Renal pelvis (tissue), 4 donors: ENCODE measurements around the gene F12. TPM values are rescaled to one million over a fixed set of nuclear protein-coding genes. Genes with fewer than 3 reads are reported as not detected.
"Not testable (repeated sequence)": the region's sequence is repeated elsewhere in the genome, so short reads cannot be mapped to it uniquely, and the experiment has no call there.

Experiments
- DNase-seq: peaks from one replicate; pipeline ENCODE4 v3.0.0-alpha.2; 2013
- polyA plus RNA-seq, 3 donors: library from polyadenylated mRNA; unstranded; fragments of 120-200 nt; gene quantifications; one replicate each; pipeline ENCODE4 v1.2.1, GENCODE V29; 2013; ENCODE audit not compliant: insufficient read length in 3 of 3

The F12 gene
- polyA plus RNA-seq, 3 donors: 9.1 to 22.1 (median 20.7) TPM

- DNase-seq: no peak
Observed at GRCh38 chr5:177369645-177370440, 39.5 kb downstream of the F12 start.

GRCh38 chr5:177368869-177369644 lies 40.3 kb downstream of the F12 start:
- DNase-seq: no peak

GRCh38 chr5:177367981-177368868 lies 41.1 kb downstream of the F12 start:
- DNase-seq: no peak

GRCh38 chr5:177367323-177367848 lies 42.0 kb downstream of the F12 start:
- no peak for DNase-seq

DNA sequence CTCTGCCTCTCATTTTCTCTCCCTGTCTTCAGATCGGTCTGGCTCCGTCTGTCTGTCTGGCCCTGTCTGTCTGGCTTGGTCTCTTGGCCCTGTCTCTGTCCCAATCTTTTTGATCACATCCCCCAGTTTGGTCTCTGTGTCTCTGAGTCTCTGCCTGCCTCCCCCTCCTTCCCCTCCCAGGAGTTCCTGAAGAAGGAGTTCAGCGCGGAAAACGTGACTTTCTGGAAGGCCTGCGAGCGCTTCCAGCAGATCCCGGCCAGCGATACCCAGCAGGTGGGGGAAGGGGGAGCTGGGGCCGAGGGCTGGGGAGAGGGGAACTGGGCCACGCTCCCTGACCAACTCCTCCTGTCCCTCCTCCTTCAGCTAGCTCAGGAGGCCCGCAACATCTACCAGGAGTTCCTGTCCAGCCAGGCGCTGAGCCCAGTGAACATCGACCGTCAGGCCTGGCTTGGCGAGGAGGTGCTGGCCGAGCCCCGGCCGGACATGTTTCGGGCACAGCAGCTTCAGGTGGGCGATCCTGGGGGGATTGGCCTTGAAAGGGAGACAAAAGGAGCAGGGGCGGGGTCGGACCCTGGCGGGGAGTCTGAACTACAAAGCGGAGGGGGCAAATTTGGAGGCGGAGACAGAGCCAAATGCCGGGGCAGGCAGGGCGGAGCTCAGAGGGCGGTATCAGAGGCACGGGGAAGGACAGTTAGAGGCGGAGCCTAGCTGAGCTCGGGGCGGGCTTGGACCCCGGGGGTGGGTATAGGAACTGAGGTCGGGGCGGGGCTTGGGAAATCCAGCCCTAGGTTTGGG lies 42.6 kb downstream of the F12 start:
- DNase-seq: peak; percentile 90

DNA sequence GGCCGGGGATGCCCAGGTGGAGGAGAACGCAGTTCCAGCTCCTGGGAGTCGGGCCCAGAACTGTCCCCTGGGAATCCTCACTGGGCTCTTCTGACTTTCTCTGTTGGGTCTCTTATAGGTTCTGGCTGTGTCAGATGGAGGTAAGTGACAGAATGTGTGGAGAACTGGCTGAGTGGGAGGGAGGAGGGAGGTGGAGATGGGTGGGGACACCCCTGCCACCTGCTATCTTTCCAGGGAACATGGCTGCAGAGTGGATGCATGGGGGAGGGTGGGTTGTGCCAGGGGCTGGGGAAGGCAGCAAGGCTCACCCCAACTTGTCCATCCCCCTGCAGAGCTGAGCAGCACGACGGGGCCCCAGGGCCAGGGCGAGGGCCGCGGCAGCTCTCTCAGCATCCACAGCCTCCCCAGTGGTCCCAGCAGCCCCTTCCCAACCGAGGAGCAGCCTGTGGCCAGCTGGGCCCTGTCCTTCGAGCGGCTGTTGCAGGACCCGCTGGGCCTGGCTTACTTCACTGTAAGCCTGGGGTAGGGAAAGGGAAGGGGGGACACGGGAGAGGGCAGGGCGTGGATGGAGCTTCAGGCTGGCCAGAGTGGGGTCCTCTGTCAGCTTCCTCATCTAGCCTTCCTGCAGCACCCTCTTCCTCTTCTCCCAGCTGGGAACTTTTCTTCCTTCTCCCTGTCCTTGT lies 43.4 kb downstream of the F12 start:
- no peak for DNase-seq

DNA sequence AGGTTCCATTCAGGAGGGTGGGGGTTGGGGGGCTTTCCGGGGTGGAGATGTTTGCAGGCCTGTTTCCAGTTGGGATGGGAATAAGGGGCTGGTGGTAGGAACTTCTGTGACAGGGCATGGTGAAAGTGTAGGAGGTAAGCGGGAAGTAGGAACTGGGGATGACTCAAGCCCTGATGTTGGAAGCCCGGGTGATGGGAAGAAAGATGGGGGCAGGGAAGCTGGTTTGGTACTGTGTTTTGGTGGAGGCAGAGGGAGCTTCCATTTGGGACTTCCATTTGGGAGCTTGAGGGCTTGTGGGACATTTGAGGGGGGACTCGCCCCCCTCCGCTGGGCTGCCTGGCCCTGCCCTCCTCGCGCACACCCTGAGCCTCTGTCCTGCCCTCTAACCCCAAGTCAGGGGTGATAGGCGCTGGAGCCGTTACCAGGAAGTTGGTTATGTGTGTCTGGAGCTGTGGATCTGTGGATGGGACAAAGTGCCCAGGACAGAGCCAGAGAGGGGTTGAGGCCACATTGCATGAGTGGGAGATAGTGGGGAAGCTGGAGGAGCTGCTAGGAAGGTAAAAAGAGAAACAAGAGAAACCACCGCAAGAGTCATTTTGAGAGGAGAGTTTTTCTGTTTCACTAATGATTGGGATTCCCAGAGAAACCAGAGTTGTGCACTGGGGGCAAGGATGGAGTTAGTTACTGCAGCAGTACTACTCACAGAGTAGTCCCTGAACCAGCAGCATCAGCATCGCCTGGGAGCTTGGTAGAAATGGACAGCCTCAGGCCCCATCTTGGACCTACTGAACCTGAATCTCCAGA lies 45.0 kb downstream of the F12 start:
- no peak for DNase-seq

DNA sequence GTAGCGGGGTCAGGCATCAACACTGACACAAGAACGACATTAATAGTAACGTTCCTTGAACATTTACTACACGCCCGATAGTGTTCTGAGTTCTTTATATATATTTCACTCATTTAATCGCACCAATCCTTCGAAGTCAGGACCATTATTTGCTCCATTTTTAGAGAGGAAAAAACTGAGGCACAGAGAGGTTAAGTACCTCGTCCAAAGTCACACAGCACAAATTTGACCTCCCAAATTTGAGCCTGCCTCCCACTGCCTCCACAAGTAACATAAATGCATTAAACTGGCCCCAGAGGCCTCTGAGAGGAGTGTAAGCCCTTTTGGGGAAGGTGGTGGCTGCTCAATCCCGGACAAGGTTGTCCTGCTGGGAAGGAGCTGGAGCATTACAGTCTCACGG lies 45.8 kb downstream of the F12 start:
- DNase-seq: no peak

DNA sequence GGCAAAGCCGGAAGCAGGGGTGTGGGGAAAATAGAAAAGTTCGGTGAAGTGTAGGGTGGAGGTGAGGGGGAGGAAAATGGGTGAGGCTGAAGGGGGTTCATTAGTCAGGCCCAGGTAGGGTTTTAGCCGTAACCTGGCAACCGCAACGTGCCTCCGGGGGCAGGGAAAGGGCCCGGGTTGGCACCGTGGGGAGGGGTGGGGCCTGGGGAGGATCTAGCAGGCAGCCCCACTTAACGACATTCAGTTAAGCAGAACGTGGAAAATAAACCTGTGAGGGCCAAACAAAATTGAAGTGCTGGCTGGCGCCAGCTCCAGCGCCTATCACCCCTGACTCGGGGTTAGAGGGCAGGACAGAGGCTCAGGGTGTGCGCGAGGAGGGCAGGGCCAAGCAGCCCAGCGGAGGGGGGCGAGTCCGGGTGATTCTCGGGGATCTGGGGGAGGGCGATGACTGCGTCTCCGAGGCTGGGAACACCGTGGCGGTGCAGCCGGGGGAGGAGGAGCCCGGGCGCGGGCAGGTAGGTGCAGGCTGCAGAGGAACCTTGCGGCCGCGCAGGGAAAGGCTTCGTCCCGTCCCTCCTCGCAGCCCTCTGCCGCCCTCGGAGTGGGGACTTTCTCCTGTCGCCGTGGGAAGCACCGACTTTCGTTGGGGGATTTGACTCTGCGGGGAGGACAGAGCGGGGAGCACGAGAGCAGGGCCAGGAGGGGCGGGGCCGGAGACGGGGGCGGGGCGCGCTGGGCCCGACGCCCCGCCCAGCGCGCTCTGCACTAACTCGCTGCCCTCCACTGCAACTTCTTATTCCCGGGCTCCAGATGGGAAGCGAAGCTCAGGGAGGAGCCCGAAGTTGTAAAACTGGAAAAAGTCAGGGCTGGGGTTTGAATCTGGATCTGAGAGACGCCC lies 46.5 kb downstream of the F12 start:
- DNase-seq: no peak

GRCh38 chr5:177362292-177362609 lies 47.1 kb downstream of the F12 start:
- no peak for DNase-seq

DNA sequence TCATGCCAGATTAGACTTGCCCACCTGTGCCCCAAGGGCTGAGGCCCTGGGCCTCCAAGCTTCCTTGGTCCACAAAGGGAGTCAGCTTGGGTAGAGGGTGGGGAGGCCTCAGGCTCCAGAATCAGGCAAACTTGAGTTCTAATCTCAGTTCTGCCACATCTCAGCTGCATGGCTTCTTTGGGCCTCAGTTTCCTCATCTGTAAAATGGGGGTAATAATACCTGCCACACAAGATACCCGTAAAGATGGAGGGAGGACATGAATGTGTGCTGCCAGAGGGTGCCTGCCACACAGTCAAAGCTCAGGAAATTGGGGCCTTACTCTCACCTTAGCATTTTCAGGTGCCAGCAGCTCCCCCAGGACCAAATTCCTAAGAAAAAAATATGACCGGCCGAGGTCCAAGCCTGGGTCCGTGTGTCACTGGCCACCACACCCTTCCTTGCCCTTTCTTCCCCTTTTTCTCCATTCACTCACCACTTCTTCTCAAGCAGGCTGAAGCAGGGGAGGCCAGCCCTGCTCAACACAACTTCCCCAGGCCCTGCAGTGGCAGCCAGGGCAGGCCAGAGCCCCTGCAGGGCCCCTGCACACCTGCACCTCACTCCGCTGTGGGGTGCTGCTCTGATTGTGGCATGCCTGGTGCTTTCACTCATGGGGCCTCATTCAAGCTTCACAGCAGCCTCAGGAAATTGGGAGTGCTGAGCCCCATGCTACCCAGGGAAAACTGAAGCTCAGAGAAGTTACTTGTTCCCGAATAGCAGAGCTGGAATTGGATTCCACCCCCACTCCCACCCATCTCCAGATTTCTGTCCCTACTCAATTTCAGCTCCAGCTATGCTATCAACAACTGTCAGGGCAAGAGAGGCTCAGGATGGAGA lies 47.7 kb downstream of the F12 start:
- DNase-seq: no peak

DNA sequence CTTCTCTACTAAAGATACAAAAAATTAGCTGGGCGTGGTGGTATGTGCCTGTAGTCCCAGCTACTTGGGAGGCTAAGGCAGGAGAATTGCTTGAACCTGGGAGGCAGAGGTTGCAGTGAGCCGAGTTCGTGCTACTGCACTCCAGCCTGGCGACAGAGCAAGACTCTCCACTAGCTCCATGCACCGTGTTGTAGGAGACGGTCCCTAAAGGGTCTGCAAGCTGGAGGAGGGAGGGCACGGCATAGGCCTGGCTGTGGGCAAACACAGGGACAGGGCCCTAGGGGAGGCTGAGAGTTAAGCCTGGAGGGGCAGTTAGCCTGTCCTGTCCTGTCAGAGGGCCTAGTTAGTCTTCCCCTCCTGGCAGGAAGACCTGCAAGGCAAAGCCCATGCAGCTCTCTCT lies 48.6 kb downstream of the F12 start:
- not testable (repeated sequence) for DNase-seq

DNA sequence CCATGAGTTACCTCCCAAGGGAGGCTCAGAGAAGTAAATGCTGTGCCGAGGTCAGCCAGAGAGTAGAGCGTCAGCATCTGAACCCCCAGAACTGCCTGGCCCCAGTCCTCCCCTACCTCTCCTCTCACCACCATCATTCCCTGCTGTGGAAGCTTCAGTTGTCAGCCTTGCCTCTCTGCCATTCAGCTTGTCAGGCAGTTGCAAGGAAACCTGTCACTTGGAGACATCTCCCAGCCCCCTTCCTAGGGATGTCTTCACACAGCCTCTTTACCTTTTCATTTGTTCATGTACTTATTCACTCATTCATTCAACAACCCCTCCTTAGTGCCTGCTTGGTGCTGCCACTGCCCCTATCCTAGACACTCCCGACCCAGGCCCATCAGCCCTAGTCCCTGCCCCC lies 49.5 kb downstream of the F12 start:
- no peak for DNase-seq

GRCh38 chr5:177359451-177359851 lies 49.9 kb downstream of the F12 start:
- DNase-seq: no peak

GRCh38 chr5:177358370-177358819 lies 51.0 kb downstream of the F12 start:
- DNase-seq: no peak

DNA sequence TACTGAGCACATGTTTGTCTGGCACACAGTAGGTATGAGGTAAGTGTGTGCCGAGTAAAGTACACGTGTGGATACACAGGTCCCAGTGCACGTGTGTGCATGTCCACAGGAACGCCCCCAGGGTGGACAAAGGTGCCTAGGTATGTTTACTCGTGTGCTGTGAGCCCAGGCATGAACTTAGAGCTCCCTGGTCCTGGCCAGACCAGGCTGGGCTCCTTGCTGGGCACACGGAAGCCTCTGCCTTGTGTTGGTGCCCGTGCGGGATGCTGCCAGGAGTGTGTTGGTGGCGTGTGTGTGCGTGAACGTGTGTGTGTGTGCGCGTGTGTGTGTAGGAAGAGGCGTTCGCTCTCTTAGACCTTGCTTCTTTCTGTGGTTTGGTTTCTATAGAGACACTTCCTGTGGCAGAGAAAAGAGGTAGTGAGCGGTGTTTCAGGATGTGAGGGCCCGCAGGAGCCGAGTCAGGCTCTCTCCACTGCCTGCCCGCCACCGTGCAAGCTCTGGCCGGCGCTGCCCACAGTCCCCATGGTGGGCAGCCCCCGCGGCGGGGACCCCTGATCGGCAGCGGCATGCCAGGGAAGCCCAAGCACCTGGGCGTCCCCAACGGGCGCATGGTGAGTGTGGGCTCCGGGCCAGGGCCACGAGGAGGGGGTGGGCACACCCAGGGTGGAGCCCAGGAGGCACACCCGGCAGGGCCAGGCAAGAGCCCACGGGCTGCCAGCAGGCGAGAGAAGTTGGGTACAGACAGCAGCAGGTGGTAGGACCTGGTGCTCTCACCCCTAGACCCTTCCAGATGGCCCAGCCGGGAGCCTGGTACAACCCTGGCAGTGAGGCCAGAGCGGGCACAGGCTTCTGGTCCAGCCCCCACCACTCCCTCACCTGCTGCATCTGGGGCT lies 51.7 kb downstream of the F12 start, which contains the start of gene RGS14:
RGS14 (plus strand) TSS at position 466 of the 893 bp plus-strand sequence; CDS start at position 567, 101 bp downstream.
- DNase-seq: no peak

DNA sequence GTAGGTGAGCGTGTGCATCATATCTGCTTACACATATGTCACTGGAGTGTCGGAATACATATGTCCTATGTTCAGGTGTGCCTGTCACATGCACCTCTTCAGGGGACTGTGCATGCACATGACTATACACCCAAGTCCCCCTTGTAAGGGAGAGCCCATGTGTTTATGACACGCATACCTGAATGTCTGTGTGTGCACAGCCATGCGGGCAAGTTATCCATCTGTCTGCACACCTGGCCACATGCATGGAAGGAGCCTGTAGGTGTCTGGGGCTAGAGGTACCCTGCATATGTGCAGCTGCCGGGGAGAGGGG lies 52.3 kb downstream of the F12 start:
- DNase-seq: no peak
